HG02852 (cell line): Measurements from ENCODE around the gene FAM43A.

ENCODE experiments used
- ATAC-seq: cut with Tn5 transposase; IDR thresholded peaks from one replicate; pipeline ENCODE4 v1.9.1; 2021; ENCODE audit warnings: mild to moderate bottlenecking, moderate library complexity; ENCODE audit not compliant: unreplicated experiment

Gene FAM43A

DNA sequence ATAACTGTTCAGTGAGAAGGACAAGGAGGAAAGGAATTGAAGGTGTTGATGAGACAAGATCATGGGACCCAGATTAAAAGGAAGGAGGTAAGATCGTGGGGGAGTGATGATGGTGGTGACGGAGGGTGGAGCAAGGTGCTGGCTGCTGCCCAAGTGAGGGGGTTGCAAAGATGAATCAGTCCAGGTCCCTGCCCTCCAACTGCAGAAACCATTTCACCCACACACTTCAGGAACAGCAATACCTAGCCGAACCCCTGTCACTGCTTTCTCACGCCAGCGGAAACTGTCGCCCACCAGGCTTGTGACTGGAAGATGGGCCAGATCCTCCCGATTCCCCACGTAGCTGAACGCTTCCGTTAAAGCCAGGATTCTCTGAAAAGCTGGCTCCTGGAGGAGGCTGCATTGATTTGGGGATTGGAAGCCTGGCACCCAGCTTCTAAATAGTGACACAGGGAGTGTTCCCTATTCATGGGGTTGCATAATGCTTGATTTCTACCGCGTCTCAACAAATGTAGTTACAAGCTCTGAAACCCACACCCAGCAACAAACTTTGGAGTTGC, 10.5 kb upstream of the FAM43A start:
- ATAC-seq = no peak

DNA sequence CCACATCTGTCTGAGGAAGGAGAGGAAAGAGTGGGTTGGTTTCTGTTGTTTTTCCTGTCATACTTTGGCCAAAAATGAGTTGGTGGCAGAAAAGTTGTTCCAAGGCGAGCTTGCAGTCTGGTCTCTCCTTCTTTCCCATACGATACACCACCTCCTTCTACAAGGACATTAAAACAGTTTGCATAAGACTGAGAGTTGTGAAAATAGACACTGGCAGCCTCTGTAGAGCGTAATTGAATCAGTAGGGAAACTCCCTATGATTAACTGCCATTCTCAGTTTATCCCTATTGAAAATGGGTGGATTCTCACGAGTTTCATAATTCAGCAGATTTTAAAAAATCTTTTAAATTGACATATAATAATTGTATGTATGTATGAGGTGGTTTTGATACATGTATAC, 10.0 kb upstream of the FAM43A start:
- no peak for ATAC-seq

GRCh38 chr3:194676471-194676870, 9.2 kb upstream of the FAM43A start:
- ATAC-seq = no peak

DNA sequence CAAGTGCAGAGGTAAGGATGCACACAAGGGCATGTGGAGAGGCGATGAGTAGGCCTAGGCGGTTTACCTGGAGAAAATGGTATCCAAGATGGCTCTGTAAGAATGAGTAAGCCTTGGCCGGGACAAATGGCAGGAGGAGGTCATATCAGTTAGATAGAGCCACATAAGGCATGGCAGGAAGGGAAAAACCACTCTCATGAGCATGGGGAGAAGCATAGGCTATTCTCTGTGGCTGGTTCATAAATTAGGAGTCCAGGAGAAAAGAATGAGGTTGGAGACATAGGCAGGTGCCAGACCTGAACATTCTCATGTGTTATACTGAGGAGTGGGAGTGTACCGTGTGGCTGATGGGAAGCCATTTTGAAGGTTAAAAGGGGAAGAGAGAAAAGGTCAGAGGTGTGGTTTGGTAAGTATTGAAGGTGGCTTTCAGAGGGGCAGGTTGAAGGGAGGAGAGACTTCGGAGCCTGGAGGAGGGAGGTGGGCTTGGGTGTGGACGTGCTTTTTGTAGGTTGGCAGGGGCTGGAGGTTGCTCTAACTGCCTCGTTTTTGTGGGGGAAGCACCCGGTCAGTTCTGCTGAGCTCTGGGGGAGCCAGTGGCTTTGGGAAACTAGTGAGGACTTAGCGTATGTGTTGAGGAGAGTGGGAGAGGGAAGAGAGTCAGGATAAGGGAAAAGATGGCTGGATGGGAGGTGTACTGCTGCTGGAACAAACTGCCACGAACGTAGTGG, 4.6 kb upstream of the FAM43A start:
- ATAC-seq = no peak

DNA sequence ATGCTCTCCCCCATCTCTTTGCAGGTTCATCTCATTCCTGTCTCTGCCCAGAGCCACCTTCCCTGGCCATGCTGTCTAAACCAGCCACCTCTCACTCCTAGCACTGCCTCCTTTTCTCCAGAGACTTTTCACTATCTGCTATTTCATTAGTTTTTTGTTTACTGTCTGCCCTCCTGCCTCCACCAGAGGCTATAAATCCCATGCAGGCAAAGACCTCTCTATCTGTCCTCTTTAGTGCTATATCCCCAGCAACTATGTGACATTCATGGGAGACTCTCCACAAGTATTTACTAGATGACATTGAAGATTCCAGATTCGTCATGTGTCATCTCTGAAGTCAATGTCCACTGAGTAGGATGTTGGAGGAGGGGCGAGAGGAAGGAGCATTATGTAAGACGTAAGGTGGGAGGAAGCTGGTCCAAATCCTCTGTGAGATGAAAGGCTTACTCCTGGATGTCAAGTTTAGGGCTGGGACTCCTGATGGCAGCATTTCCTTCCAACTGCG, 3.4 kb upstream of the FAM43A start:
- no peak for ATAC-seq

- ATAC-seq = peak; percentile 47
Measured at GRCh38 chr3:194682694-194683310, 2.9 kb upstream of the FAM43A start.

DNA sequence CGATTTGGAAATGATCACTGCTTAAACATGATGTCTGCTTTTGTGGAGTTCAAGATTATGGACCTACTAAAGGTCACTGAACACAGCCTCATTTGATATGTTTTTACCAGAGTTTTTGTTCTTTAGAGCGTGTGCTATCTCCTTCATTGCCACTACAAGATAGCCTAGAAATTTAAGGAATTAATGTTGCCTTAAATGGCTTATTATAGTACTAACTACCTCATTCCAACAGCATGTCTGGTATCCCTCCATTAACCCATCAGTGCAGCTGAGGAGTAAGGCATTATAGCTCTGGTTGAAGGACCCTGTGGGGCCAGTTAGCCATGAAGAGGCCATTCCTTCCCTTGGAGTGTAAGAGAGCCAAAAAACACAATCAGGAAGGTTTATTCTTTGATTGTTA, 2.3 kb upstream of the FAM43A start:
- ATAC-seq = no peak

- ATAC-seq = peak; percentile 6
Measured at GRCh38 chr3:194685065-194685717, 492 bp upstream of the FAM43A start.

- ATAC-seq = no peak
Measured at GRCh38 chr3:194686414-194686815, 732 bp downstream of the FAM43A start.

DNA sequence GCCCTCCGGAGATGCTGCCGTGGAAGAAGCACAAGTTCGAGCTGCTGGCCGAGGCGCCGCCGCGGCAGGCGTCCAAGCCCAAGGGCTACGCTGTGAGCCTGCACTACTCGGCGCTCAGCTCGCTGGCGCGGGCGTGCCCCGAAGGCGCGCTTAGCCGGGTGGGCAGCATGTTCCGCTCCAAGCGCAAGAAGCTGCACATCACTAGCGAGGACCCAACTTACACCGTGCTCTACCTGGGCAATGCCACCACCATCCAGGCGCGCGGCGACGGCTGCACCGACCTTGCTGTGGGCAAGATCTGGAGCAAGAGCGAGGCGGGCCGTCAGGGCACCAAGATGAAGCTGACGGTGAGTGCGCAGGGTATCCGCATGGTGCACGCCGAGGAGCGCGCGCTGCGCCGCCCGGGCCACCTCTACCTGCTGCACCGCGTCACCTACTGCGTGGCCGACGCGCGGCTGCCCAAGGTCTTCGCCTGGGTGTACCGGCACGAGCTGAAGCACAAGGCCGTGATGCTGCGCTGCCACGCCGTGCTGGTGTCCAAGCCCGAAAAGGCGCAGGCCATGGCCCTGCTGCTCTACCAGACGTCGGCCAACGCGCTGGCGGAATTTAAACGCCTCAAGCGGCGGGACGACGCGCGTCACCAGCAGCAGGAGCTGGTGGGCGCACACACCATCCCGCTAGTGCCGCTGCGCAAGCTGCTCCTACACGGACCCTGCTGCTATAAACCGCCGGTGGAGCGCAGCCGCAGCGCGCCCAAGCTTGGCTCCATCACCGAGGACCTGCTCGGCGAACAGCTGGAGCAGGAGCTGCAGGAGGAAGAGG, 1.3 kb downstream of the FAM43A start:
- ATAC-seq = no peak

DNA sequence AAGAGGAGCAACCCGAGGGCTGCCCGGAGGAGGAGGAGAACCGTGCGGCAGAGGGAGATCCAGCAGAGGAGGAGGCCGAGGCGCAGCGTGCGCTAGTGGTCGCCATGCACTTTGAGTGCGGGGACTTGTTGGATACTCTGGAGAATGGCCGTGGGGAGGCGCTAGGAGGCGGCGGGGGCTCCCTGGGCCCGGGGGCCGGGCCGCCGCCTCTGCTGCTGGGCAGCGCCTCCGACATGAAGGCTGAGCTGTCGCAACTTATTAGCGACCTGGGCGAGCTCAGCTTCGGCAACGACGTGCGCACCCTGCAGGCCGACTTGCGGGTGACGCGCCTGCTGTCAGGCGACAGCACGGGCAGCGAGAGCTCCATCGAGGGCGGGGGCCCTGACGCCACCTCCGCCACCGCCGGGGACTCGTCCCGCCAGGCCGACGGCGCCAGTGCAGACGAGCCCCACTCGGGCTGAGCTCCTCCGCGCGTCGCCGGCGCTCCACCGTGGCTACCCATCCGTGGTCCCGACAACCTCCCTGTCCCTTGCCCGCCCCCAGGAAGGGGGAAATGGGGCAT, 2.0 kb downstream of the FAM43A start:
- ATAC-seq = peak; percentile 31

- ATAC-seq = peak; percentile 25
Measured at GRCh38 chr3:194688200-194688740, 2.6 kb downstream of the FAM43A start.

- no peak for ATAC-seq
Measured at GRCh38 chr3:194688946-194689345, 3.3 kb downstream of the FAM43A start.

DNA sequence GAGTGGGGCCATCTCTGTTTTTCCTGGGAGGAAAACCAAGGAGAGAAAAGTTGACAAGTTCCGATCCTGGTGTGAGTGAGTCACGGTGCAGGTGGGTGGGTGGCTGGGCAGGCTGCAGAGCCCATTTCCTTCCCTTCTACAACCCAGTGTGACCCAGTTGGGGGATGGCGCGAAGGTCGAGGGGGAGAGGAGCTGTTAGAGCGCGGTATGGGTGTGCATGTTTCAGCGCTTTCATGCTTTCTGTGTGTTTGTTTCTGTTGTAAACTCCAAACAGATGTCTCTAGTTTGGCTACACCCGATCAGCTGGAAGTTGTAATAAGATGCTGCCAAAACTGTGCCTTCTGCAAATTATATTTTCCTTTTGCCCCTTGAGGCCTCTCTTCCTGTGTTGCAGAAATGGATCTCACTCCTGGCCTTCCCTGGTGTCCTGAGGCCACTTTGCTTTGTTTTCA, 3.8 kb downstream of the FAM43A start:
- no peak for ATAC-seq

GRCh38 chr3:194690501-194691372, 5.1 kb downstream of the FAM43A start:
- ATAC-seq = no peak

GRCh38 chr3:194691481-194692283, 6.0 kb downstream of the FAM43A start:
- ATAC-seq = peak; percentile 73

GRCh38 chr3:194696702-194697101, 11.0 kb downstream of the FAM43A start:
- no peak for ATAC-seq

DNA sequence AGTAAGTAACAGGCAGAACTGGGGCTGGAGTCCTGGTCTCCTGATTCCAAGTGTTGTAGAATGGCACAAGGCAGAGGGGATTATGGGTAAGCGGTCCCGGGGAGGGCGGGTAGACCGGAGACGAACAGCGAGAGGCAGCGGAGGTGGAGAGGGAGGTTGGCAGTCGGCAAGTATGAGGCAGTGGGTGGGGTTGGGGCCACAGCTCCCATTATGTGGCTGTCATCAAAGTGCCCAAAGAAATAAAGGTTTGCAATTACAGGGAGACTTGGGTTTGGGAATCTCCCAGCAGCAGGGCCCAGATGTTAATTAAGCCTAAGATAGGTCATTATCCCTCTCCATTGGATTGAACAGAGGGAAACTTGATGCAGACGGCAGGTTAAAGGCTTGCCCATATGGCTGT, 16.9 kb downstream of the FAM43A start:
- no peak for ATAC-seq
